ENCODE measurements around the gene TNFRSF18.

TNFRSF18 gene

DNA sequence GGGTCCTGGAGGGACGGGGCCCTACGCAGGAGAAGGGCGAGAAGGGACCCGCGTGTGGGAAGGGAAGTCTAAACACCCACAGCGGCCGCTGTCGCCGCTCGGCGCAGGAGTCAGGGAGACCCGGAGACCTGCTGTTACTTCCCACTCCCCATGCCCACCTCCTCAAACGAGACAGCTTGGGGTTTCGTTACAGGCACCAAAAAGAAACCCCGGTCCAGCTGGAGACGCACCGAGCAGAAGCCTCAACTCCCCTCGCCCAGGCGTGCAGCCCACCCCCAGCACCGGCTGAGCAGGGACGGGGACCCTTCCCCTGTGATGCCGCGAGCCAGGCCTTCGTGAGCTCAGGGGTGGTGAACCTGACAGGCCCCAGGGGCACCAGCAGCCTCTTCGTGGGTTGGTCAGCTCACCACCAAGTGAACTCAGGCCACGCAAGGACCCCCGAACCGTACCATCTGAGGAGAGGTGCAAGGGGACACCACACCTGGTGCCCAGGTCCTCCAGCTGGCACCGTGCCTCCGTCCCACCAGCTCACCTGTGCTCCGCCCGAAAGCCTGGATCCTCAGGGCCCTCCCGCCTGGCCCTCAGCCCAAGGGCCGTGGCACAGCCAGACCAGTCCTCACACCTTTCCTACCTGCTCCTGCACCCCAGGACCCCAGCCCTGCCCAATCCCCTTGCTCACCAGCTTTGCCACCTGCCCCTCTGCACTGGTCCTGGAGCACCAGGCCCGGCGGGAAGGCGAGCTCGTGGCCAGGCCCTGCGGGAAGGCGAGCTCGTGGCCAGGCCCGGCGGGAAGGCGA lies 20.4 kb upstream of the TNFRSF18 start:
- DNase-seq, result no peak

DNA sequence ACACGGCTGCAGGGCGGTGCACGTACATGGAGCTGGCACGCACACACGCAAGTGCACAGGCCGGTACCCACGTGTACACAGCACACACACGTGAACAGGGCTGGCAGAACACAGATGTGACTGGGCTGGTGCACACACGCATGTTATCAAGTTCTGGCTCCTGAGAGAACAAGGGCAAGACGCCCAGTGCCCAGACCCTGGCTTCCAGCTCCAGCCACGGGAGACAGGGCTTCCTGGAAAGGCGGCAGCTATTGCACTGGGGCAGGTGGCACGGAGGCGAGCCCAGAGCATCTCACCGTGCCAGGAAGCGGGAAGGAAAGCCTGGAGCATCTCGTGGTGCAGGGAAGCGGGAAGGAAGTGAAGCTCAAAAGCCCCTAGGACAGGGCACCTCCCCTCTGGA lies 19.5 kb upstream of the TNFRSF18 start:
- DNase-seq, result no peak

DNA sequence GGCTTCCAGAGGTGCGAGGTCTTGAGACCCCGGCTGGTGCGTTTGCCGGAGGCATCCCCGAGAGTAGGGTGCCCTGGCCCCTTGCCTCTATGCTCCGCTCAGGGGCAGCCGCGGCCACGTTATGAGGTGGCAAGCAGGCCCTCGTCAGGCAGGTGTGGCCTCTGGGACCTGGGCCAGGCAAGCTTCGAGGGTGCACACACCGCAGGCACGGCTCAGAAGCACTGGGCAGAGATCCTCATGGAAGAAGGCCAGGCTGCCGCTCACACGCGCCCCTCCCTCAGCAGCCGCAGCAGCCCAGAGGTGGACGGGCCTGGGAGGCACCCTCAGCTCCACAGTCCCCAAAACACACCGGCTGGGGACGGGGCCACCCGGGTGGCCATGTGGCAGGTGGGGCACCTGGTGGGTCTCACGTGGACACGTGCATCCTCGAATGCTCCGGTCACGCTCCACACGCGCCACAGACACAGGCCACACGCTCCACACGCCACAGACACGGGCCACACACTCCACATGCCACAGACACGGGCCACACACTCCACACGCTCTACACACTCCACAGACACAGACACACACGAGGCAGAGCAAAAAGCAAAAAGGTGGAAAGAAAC lies 18.9 kb upstream of the TNFRSF18 start:
- no peak for DNase-seq

DNA sequence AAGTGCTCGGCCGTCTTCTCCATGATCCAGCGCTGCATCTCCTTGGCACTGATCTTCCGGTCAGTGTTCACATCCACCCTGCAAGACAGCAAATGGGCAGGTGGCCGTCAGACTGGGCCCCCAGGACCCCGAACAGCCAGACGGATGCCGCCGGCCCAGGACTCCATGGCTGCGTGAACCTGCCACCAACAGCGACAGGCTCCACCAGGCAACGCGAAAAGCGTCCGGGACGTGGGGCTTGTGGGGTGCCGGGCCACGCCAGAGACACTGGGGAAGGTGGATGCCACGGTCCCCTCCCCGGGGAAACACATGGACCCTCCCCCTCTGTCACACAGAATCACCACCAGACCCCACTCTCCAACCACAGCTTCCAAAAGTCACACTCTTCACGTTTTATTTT lies 17.5 kb upstream of the TNFRSF18 start:
- DNase-seq, result no peak

DNA sequence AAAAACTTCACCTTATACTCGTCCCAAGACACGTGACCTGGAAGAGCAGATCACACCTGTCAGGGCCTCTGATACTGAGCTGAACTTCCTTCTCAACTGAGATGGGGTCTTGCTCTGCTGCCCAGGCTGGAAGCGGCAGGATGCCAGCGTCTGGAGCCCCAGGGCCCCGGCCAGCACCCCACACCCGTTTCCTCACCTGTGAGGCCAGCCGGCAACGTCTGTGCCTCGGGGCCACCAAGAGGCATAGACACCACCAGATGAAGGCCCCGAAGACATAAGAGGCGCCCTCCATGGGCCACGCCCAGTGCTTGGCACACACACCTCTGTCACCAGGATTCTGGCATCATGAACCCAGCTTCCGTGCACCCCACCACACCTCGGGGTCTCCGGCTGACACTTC lies 16.9 kb upstream of the TNFRSF18 start:
- DNase-seq, result no peak

DNA sequence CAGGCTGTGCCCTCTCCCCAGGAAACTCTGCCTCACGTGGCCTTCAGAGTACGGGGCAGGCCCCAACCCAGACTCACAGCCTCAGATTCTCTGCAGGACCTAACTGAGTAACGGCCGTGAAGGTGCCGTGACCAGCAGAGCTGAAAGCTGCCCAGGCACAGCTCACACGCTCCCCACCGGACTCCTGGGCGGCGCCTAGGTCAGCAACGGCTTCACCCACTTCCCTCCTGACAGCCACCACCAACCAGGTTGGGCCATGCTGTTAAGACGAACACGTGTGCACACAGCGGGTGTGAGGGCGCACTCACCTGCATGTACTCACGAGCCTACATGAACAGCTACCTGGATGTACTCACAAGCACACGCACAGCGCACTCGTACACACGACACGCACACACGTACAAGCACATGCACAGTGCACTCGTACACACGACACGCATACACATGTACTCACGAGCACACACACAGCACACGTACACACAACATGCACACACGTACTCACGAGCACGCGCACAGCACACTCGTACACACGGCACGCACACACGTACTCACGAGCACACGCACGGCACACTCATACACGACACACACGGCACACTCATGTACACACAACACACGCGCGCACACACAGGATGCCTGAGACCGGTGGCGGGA lies 16.3 kb upstream of the TNFRSF18 start:
- DNase-seq, result no peak

- no peak for DNase-seq
Observed at GRCh38 chr1:1221887-1222574, 15.6 kb upstream of the TNFRSF18 start.

GRCh38 chr1:1220197-1220596 lies 13.8 kb upstream of the TNFRSF18 start:
- no peak for DNase-seq

DNA sequence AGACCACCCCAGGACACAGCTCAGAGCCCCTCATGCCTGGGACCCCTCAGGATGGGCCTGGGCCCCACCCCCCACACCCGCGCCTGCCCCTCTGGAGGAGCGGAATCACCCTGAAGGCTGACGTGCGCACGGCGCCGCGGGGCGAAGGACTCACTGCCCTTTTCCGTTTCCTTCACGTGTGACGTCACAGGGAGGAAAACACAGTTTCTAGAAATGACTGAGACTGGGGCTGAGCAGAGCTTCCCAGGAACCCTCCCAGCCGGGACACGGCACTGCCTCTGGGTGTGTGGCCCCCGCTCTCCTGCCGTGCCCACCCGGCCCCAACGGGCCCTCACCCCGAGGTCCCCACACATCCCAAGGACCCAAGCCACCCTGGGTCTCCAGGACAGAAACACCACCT lies 12.9 kb upstream of the TNFRSF18 start:
- peak; percentile 76 for DNase-seq

DNA sequence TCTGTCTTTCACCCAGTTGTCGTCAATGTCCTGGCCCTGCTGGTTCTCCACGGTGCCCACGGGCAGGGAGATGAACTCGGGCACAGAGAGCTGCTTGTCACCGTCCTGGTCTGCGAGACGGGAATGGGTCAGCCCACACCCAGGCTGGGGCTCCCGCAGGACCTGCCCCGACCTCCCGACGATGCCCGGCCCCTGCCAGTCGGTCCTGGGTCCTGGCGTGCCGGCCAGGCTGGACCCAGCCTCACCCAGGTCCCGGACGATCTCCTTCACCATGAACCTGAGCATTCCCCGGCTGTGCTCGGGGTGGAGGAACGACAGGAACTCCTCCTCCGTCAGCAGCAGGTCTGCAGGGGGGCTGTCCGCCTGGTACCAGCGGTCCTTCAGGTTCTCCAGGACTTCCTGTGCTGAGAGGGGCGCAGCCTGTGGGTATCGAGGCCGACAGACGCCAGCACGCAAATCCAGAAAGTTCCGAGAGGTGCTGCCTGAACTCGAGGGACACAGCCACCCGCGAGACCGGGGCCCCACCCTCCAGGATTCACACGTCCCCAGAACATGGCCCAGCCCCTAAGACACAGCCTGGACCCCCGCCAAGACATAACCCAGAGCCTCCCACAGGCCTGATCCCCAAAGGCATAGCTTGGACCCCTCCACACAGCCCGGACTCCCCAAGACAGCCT lies 12.3 kb upstream of the TNFRSF18 start:
- no peak for DNase-seq

- peak; percentile 41 for DNase-seq
Observed at GRCh38 chr1:1217621-1218523, 11.5 kb upstream of the TNFRSF18 start.

DNA sequence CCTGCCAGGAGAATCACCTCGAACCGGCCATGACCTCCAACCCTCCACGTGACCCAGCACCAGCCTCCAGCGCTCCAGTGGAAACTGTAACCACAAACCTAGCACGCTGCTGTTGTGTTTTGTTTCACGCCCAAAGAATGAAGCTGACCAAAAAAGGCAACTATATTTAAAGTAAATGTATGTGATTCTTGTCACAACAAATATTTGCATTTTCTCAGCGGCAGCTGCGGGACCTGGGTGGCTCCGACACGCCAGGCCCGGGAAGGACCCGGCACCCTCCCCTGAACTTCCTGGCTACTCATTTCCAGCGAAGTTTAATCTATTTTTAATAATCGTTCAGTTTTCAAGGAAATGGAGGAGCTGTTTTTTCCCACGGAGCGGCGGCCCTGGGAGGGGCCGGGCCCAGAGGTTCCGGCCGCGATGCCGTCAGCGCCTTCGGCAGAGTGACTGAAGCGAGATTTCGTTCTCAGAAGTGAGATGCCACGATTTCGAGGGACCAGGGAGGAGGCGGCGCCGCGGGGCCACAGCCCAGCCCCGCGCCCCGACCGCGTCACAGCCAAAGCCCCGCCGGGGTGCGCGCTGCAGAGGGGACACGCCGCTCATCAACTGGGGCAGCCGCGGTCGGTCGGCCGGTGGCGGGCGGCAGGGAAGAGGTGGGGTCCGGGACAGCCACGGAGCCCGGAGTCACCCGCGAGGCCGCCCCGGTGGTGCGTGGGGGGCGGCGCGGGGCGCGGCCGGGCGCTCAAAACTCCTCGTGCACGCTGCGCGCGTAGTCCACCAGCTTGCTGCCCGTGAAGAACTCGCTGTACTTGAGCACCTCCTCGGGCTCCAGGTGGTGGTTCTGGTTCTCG lies 10.6 kb upstream of the TNFRSF18 start:
- peak; percentile 76 for DNase-seq

GRCh38 chr1:1215881-1216605 lies 9.7 kb upstream of the TNFRSF18 start:
- DNase-seq, result no peak

GRCh38 chr1:1215080-1215676 lies 8.8 kb upstream of the TNFRSF18 start:
- peak; percentile 50 for DNase-seq

GRCh38 chr1:1213345-1214265 lies 7.2 kb upstream of the TNFRSF18 start, which contains the start of gene TNFRSF4:
Gene TNFRSF4, minus strand, starts transcription at chr1:1214153. Its CDS starts 26 bp downstream, at chr1:1214127.
- DNase-seq, result peak; percentile 56

DNA sequence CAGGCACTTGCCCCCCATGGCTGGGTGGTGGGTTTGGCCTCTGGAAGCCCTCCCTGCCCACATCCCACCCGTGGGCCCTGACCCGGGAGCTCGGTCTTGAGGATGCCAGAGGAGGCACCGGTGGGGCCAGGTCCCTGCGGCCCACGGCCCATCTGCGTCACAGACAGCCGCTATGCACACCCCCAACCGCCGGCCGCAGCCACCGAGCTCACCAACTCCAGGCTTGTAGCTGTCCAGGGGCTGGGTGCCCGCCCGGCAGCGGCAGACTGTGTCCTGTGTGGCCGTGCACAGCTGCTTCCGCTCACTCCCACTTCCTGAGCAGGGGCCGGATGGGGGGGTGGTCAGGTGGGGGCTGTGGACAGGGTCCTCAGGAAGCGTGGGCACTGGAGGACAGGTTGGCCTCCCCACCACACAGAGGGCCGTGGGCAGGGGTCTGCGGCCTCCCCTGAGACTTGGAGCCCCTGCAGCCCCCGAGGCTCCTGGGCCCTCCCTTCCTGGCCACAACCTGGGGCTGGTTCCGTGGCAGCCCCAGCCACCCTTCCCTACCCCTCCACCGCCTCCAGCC lies 6.5 kb upstream of the TNFRSF18 start:
- DNase-seq, result peak; percentile 63

DNA sequence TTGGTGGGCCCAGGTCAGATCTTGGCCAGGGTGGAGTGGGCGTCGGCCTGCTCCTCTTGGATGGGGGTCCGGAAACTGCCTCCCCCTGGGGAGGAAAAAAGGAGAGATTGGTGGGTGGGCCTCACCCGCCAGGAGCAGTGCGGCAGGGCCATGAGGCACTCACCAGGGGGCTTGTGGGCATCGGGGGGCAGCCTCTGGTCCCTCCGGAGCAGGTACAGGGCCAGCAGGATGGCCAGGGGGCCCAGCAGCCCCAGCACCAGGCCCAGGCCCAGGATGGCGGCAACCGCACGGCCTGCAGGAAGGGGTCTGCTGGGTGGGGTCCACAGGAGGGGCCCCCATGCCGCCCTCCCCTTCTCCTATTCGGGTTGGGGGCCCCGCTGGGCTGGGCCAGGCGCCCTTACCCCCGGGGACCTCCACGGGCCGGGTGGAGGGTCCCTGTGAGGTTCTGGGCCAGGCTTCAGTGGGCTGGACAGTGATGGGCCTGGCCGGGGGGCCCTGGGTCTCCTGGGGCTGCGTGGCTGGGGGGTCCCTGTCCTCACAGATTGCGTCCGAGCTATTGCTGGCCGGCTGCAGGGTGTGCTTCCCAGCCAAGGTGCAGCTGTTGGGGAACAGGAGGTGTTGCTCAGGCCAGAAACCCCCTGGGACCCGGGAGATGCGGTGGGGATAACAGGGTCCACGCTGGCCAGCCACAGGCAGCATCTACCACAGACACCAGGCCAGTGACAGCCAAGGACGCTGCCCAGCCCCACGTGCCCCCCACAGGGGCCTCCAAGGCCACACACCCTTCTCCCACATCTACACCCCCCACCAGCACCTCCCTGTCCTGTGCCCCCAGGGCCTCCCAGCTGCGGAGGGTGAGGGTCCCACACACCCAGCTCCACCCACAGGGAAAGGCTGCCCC lies 5.4 kb upstream of the TNFRSF18 start:
- DNase-seq, result no peak

All from CD4-positive, alpha-beta T cell treated with Interleukin-21 for 1 hour (primary cell).